Upper lobe of left lung (tissue), 4 donors: Measurements from ENCODE around the gene ARHGEF1.

Source experiments
- EP300 ChIP-seq, 4 donors: sonication (generic); formaldehyde crosslinking; IDR thresholded peaks; one replicate each; pipeline ENCODE4 v1.5.1; 2017; ENCODE audit warnings: antibody characterized with exemption in 4 of 4, control low read depth in 2 of 4
- POLR2A ChIP-seq, 4 donors: fragments of 450-650 bp; IDR thresholded peaks; one replicate each; pipeline ENCODE4 v1.5.1; 2016 to 2017; ENCODE audit warnings: antibody characterized with exemption in 4 of 4, mild to moderate bottlenecking in 2 of 4
- POLR2AphosphoS5 ChIP-seq, 2 donors: sonication (generic); formaldehyde crosslinking; IDR thresholded peaks; one replicate each; pipeline ENCODE4 v1.5.1; 2017; ENCODE audit warnings: antibody characterized with exemption in 2 of 2
- TF ChIP-seq, protein P1 (sequence below), 6 experiments: fragments of 450-650 bp in 4 of 6; fragments of 200-600 bp in 2 of 6; sonication (generic) in 2 of 6; IDR thresholded peaks; one replicate each; pipeline ENCODE4 v1.5.1; 2016 to 2019; ENCODE audit warnings: antibody characterized with exemption in 6 of 6

- TF ChIP-seq, protein P1, sequence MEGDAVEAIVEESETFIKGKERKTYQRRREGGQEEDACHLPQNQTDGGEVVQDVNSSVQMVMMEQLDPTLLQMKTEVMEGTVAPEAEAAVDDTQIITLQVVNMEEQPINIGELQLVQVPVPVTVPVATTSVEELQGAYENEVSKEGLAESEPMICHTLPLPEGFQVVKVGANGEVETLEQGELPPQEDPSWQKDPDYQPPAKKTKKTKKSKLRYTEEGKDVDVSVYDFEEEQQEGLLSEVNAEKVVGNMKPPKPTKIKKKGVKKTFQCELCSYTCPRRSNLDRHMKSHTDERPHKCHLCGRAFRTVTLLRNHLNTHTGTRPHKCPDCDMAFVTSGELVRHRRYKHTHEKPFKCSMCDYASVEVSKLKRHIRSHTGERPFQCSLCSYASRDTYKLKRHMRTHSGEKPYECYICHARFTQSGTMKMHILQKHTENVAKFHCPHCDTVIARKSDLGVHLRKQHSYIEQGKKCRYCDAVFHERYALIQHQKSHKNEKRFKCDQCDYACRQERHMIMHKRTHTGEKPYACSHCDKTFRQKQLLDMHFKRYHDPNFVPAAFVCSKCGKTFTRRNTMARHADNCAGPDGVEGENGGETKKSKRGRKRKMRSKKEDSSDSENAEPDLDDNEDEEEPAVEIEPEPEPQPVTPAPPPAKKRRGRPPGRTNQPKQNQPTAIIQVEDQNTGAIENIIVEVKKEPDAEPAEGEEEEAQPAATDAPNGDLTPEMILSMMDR (IDR thresholded peaks at IDR 0.05): no peak
- TF ChIP-seq POLR2A (IDR thresholded peaks at IDR 0.05) (no peak), POLR2AphosphoS5 (IDR thresholded peaks at IDR 0.05) (no peak), EP300 (IDR thresholded peaks at IDR 0.05) (no peak)
Measured at GRCh38 chr19:41860419-41861115, 22.4 kb upstream of the ARHGEF1 start.
